Fibroblast of skin of scalp (primary cell): Measurements from ENCODE around the gene ITSN1.
A peak's percentile ranks its signal among the peaks of the same experiment; 100 is the strongest.
"Not testable (repeated sequence)": the region's sequence is repeated elsewhere in the genome, so short reads cannot be mapped to it uniquely, and the experiment has no call there.

Experiments
- DNase-seq: peaks from one replicate; pipeline ENCODE4 v3.0.0-alpha.2; 2013

The ITSN1 gene

DNA sequence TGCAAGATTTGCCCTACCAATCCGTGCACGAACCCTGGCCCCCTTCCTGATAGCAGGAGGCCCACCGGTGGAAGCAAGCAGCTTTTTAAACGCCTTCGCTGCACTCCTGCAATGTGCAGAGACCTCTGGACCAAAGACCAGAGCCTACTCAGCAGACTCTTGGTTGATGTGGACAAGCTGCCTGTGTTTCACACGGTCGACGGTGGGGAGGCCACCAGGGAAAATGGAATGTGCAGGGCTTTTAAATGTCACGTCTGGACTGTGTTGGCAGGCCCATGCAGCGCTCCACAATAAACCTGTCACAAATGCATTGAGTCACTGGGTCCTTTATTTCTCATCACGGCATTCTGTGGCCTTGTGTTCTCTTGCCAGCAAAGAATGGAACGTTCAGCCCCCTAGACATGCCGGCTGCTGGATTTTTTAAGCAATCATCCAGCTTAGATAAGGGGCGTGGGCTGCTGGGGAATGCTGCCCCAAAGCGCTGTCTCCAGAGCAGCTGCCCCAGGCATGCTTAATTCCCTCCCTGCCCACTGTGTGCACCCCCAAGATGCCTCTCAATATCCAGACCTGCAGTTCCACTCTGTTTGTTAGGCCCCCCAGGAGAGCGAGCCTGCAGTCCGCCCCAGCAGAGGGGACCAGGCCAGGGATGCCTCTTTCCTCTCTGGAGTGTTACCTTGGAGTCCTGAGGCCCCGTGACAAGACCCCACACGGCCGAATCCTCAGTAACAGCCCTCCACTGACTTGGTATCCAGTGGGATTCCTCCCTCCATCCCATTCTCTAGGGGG lies 202.0 kb downstream of the ITSN1 start:
- DNase-seq: peak; percentile 27

DNA sequence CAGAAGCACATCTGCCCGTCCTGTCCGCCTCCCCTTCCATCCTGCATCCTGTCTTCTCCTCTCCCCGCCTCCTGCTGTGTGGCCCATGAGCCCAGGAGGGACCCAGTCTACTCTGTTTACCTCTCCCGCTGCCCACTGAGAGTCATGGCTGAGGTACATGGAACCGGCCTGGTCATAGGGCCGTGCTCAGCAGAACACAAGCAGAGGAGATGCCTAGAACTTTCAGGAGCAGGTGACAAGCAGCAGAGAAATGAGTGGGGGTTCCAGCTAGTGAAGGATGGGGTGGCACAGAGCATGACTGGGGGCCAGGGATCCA lies 202.5 kb downstream of the ITSN1 start:
- no peak for DNase-seq

DNA sequence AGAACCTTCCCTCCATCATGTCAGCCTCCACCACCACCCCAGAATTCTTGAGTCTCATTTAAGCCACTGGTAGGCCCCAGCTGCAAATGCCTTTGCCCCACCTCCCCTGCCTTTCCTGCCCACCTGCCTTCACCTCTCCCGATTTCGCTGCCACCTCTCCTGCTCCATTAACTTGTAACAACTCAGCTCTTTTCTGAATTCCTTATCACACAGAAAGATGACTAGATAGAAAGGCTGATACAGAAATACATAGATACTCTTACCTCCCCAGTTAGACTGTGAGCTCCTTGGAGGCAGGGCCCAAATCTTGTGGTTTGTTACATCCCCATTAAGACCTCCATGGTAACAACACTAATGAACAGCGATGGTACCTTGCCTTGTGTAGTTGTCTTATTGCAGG lies 203.8 kb downstream of the ITSN1 start:
- DNase-seq: no peak

DNA sequence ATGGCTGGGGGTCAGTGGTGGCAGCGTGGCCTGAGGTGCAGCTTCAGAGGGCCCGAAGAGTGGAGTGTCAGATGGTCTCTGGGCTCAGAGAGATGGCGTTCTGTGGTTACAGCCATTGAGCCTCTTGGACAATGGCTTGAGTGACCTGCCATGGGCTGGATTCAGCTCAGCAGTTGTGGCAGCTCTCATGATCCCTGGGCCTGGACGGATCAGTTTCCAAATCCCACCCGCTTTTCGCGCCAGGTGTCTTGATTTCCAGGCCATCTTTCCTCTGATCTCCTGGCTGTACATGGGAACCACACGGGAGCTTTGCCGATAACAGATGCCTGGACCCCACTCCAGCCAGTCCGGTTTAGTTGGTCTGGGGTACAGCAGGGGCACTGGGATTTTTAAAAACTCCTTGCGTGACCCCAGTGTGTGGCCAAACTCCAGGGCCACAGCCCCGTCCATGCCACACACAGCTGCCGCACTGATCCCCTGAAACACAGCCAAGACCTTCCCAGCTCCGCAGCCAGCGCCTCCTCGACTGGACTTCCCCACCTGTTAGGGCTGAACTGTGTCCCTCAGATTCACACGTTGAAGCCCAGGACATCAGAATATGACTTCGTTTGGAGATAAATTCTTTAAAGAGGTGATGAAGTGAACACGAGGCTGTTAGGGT lies 205.4 kb downstream of the ITSN1 start:
- DNase-seq: no peak

DNA sequence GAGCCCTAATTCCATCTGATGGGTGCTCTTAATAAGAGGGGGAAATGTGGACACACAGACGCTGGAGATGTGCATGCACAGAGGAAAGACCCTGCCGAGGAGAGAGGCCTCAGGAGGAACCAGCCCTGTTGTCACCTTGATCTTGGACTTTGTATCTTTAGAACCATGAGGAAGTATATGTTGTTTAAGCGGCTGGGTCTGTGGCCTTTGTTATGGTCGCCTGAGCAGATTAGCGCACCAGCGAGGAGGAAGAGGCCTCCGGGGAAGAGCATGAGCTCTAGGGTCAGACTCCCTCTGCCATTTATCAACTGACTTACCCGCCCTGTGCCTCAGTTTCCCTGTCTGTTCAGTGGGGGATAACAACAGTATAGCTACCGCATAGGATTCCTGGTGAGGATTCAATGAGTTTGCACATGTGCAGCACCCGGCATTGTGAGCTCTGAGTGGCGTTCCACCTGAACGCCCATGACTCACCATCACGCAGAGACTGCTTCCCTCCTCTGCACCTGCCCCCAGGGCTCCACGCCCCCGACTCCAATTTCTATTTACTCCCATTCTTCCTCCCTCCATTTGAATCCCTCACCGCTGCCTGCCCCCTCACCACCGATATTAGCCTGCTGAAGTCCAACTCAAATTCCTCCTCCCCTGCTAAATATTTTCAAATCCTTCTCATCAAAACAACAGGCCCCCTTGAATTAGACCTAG lies 206.1 kb downstream of the ITSN1 start:
- no peak for DNase-seq

DNA sequence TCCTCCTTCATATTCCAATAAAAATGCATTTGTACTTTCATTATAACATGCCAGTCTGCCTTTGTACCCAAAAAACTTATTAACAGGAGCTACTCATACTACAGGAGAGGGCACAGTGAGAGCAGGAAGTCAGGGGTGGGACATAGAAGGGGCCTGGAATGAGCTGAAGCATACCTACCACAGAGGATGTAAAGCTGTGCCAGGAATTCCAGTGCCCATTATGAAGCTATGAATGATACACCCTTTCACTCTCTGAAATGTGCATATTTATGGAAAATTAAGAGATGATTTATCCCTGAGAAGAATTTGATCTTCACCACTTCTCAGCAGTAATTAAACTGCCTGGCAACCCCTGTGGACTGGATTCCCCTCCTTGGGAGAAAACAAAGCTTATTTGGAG lies 207.5 kb downstream of the ITSN1 start:
- peak; percentile 61 for DNase-seq

DNA sequence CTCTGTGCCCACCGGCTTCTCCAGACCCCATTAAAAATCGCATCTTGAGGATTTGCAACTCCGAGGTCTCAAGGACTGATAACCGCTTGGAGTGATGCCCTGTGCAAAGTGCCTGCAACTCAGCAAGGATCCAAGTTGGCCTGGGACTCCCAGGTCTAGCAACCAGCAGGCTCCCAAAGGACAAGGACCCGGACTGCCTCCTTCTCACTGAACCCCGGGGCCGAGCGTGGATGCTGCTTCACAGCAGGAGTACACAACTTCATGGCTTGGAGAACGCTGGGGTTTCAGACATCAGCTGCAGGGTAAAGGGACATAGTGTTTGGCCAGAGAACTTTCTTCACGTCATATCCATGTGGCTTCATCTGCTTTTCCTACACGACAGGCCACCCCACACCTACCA lies 208.1 kb downstream of the ITSN1 start:
- DNase-seq: no peak

DNA sequence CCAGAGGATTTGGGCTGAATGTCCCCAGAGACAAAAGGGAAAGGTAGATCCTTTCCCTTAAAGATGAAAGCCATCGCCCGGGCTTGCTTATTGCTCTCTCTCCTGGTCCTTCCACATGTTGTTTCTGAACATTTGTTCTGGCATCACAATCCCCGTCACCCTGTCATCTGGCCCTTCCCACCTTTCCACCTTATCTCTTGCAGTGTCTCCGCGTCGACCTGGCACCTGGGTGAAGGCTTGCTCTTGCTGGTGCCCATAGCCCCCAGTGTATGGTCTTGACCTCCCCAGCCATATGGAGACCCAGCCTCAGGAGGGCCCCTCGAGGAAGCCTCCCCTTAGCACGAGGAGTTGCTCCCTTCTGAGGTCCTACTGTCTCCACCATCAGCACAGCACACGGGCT lies 208.7 kb downstream of the ITSN1 start:
- DNase-seq: no peak

DNA sequence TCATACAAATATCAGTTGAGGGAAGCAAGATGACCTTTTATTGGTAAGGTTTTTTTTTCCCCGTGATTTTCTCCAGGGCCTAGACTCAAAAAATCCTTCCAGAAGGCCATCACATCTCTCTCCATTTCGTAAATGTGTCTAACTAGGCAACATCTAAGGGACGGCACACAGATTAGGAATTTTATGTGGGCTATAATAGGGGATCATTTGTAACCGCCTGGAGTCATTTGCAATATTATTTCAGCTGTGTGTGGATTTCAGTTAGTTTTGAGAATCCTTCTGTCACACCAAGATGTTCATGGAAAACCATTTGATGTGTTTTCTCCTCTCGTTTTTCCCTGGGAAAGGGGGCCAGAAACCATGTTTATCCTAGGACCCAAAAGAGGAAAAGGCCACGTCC lies 210.2 kb downstream of the ITSN1 start:
- no peak for DNase-seq

DNA sequence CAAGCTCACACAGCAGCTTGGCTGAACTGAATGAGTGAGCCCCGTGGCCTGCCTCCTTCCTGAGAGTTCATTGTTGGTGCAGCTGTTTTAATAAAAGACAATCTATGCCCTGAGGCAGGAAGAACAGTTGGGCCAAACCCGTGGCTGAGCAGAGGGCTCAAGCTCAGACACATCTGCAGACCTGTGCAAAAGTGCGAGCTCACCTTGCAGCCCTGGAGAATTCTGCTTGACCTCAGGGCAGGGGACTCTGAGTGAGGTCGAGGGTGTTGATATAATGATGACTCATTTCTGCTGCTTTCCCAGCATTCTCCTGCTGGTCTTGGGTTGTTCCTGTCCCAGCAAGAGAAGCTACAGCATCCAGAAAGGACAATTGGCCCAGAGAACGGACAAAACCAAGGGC lies 212.3 kb downstream of the ITSN1 start:
- peak; percentile 9 for DNase-seq

DNA sequence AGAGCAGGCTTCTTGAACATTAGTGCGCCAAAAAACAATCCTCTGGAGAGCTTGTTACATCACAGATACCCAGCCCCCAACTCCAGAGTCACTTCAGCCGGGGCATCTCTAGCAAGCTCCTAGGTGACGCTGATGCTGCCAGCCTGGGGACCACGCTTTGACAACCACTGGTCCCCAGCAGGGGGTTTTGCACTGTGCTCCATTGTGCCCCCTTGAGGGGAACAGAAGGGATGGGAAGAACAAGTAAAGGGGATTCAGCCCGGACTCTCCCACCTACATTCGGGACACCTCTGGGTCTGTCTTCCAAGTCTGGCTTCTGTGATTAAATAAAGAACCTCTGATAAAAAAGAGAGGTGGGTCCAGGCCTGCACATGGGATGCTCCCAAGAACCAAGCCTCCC lies 212.9 kb downstream of the ITSN1 start:
- no peak for DNase-seq

DNA sequence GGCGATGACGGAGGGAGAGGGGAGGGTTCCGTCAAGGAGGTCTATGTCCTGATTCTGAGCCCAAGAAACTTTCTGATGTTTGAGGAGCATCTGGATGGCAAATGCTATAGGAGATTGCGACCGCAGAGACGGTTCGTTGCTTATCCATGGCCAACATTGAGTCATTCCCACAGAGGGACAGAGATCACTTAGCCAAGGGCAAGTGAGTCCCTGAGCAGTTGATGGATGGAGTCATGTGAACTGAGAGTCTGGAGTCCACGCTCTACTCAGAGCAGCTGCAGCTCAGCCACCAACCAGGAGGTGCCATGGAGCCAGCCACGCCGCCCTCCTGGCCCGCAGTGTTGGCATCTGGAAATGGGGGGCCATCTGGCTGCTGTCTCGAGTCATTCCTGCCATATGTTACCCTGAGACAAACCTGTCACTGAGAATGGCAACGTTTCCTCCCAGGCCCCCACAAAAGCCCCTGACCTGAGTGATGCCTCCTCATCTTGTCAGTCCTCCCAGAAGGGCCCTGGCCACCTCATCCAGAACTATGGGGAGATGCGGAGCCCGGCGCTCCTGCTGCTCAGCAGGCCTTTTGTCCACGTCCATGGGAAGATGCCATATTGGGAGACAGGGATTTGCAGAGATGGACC lies 214.7 kb downstream of the ITSN1 start:
- no peak for DNase-seq

DNA sequence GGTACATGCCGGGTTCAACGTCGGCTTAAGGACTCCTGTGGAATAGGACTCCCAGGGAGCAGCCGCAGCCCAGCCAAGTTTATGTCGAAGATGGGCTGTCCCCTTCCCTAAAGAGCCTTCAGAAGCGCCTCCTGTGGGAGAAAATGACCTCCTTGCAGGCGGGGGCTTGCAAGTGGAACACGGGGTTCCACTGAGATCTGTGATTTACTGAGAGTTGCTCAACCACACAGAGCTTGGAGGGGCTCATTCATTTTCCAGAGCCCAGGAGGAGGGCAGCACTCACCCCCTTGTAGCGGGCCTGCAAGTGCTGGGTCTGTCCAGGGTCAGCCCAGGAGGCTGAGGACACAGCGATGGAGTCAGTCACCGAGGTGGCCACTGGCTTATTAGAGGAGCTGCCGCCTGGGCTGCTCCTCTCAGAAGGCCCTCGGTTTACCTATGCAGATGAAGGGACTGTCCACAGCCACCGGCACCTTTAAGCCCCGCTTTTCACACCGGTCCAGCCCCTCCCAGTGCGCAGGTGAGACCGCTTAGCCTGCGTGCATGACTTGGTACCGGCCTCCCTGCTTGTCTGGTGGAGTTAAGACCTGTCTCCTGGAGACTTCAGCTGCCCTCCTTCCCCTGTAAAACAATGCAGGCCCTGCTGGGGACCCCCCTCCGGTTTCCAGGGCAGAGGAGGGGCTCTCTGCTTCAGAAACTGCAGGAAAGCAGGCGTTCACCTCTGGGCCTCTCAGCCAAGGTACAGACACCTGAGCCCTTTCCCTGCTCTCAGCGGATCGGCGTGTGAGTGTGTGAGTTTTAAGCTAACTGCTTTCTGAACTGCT lies 215.8 kb downstream of the ITSN1 start:
- no peak for DNase-seq

DNA sequence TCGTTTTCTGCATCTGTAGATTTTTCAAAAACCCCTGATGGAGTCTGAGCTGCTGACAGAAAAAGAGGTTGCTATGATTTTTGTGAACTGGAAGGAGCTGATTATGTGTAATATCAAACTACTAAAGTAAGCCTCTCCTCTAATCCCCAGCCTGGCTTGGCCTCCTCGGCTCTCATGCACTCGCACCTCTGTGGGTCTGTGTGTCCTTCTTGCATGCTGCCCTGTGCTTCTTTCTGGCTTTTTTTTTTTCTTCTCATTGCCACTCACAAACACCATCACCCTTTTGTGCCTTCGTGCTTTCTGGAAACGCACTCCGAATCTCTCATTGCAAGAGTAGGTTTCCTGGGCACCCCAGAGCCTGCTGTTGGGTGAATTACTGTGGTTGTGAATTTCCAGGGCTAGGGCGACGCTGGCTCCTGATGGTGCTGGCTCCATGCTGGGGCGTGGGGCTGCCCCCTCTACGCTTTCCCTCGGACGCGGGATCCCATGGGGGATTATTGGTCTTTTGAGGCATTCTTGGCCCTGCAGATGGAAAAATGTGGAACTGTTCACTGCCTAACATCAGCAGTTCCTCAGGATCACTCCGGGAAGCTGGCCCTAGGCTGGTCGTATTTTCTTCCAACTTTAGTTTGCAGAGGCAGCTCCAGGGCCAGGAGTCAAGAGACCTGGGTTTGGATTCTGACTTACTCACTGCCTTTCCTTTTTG lies 216.5 kb downstream of the ITSN1 start:
- no peak for DNase-seq

DNA sequence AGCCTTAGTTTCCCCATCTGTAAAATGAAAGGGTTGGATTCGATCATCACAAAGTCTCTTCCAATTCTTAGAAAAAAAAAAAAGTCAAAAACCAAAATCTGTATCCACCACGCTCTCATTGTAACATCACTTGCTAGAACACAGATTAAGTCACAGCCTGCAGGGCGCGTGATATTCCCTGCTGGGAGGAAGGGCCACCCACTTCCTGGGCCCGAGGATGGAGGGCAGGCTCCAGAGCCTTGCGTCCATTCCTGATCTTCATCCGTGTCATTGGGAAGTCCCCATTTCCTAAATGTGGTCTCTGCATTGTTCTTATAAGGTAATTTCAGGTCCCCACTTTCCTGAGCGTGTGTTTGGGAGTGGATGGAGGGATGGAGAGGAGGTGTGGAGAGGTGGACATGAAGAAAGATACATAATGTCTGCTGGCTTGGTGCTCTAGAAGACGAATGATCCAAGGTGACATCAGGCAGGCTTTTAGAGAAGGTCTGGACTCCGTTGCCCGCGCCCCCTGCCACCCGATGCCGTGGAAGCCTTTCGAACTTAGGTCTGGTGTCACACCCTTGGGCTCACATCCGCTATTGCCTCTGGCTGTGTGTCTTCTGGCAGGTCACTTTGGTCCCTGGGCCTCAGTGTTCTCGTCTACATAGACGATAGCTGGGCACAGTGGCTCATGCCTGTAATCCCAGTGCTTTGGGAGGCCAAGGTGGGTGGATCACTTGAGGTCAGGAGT lies 217.2 kb downstream of the ITSN1 start:
- DNase-seq: no peak

DNA sequence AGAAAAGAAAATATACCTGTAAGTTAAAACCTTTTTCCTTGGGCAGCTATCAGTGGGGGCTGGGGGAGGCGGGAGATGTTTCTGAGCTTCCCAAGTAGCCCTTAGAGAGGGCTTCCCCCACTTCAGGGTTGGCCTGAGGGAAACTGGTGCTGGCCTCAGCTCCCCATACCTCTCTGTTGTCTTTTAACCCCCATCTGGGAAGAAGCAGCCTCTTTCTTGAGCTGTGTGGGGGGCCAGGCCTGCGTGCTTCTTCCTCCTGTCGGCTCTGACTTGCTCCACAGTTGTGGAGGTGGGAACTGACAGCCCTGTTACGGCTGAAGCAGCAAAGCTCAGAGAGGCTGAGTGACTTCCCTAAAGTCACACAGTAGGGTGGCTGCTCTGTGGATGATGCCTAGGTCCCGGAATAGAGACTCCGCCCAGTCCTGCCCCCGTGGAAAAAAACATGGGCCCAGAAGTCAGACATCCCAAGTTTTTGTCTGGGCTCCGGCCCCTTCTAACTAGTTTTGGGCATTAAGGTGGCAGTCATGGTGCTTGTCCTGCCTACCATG lies 218.1 kb downstream of the ITSN1 start:
- DNase-seq: no peak

DNA sequence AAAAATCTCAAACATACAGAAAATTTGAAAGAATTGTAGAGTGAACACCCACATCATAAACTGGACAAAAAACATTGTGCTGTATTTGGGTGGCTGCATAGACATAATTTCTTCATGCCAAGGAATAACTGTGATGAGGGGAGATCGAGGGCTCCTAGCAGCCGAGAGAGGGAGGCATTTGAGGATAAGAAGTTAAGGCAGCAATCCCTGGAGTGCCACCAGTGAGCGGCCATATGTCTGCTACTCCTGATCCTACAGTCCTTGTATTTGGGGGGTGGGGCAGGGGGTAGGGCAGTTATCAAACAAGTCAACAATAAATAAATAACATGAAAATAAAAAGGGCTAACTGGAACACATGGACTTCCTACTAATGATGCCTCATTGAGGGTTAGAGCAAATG lies 218.8 kb downstream of the ITSN1 start:
- no peak for DNase-seq

DNA sequence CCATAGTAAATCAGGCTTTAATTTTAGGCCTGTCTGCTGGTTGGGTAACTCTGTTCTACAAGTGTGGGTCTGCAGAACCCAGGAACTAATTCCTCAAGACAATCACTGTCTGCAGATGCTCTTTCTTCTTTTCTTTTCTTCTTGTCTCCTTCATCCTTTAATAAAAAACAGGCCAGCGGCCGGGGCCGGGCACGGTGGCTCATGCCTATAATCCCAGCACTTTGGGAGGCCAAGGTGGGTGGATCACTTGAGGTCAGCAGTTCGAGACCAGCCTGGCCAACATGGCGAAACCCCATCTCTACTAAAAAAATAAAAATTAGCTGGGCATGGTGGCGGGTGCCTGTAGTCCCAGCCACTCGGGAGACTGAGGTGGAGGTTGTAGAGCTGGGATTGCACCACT lies 220.9 kb downstream of the ITSN1 start:
- not testable (repeated sequence) for DNase-seq

DNA sequence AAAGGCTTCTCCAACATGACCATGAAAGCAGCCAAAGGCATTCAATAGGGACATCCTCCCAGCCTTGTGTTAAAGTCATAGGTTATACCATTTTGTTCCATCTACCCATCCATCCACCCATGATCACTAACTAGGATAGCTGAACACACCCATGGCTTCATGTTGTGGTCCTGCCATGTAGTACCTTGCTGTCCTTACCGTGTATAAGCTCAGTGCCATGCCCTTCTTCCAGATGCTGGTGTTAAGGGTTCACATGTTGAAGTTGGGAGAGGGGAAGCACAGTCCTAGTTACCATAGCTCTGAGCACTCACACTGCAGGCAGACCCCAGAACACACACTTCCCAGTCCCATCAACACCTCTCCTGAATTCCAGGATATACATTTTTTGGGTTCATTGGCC lies 221.8 kb downstream of the ITSN1 start:
- DNase-seq: no peak

DNA sequence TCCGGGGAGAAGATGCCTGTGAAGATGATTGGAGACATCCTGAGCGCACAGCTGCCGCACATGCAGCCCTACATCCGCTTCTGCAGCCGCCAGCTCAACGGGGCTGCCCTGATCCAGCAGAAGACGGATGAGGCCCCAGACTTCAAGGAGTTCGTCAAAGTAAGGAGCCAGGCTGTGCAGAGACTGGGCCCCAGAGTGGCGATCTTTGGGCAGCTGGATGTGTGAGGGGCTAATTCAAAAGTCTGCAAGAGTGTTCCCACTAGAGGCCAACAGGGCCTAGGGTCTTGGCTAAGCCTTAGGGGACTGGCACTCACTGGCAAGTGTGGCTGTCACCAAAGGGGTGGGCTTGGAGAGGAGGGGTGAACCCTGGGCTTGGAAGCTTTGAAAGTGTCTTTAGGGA lies 222.9 kb downstream of the ITSN1 start:
- DNase-seq: no peak

DNA sequence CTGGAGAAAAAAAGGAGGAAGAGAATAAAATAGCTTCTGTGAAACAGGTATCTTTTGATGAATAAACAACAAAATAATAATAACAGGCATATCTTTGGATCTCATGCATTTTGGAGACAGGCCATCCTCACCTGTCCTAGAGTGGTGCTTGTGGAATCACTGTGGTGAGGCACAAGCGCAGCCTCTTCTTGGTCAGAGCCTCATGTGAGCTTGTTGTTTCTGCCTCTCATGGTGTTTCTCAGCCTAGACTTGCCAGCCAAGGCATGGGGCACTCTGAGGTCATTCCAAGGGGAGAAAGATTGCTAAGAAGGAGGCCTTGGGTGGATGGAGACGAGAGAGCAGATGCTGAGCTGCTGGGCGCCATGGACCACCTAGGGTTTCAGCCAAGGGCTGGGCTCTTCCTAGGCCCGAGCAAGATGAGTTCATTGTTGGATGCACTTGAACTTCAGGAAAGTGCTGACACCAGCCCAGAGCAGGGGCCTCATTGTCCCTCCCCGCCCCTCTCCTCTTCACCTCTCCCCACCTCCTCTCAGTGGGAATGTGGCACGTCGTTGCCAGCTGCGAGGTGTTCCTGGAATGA lies 223.8 kb downstream of the ITSN1 start:
- no peak for DNase-seq
